KMS-11 (cell line): ENCODE measurements around the gene AOC1.

ENCODE experiments used
- H2AFZ ChIP-seq: fragments of 200-600 bp; sonication (generic); 2 replicates; pipeline ENCODE4 v1.6.1; 2016; ENCODE audit warnings: antibody characterized with exemption, mixed run types, low read depth
- H3K27ac ChIP-seq: fragments of 200-600 bp; sonication (generic); 2 replicates; pipeline ENCODE4 v1.6.1; 2016; ENCODE audit warnings: mild to moderate bottlenecking, mixed run types
- H3K27me3 ChIP-seq: fragments of 200-600 bp; sonication (generic); 2 replicates; pipeline ENCODE4 v1.6.1; 2017; ENCODE audit warnings: mild to moderate bottlenecking, low read depth, mixed run types, moderate library complexity; ENCODE audit not compliant: insufficient read depth
- H3K36me3 ChIP-seq: fragments of 200-600 bp; sonication (generic); 2 replicates; pipeline ENCODE4 v1.6.1; 2017; ENCODE audit warnings: mild to moderate bottlenecking, mixed run types; ENCODE audit not compliant: insufficient read depth
- H3K4me1 ChIP-seq: fragments of 200-600 bp; sonication (generic); 2 replicates; pipeline ENCODE4 v1.6.1; 2016; ENCODE audit warnings: mild to moderate bottlenecking, low read depth, mixed run types; ENCODE audit not compliant: poor library complexity, severe bottlenecking
- H3K4me2 ChIP-seq: fragments of 200-600 bp; sonication (generic); 2 replicates; pipeline ENCODE4 v1.7.0; 2016; ENCODE audit warnings: mild to moderate bottlenecking, mixed run types
- H3K4me3 ChIP-seq: fragments of 200-600 bp; sonication (generic); IDR thresholded peaks from 2 replicates; pipeline ENCODE4 v1.6.1; 2017; ENCODE audit warnings: low read depth, low read length, mixed read lengths; ENCODE audit not compliant: insufficient read depth
- H3K79me2 ChIP-seq: fragments of 200-600 bp; sonication (generic); 2 replicates; pipeline ENCODE4 v1.6.1; 2016; ENCODE audit warnings: low read depth, mixed run types; ENCODE audit not compliant: insufficient read depth
- H3K9ac ChIP-seq: fragments of 200-600 bp; sonication (generic); 2 replicates; pipeline ENCODE4 v1.6.1; 2016; ENCODE audit warnings: mild to moderate bottlenecking, mixed run types
- H4K20me1 ChIP-seq: fragments of 200-600 bp; sonication (generic); 2 replicates; pipeline ENCODE4 v1.6.1; 2016; ENCODE audit warnings: mild to moderate bottlenecking, mixed run types; ENCODE audit not compliant: insufficient read depth
- CTCF ChIP-seq: fragments of 200-600 bp; sonication (generic); conservative IDR thresholded peaks from 2 replicates; pipeline ENCODE4 v1.6.1; 2017; ENCODE audit warnings: low read depth, mild to moderate bottlenecking, antibody characterized with exemption, low read length, moderate library complexity, mixed read lengths

Gene AOC1

GRCh38 chr7:150898475-150899011 is 46.2 kb downstream of the AOC1 start:
- no peaks in the 10 kb centered on the region; the same call in 1 of the 2 replicates for H3K27me3 ChIP-seq
- H2AFZ ChIP-seq: peak overlapping the region; percentile 57
- no peaks in the 10 kb centered on the region for H4K20me1 ChIP-seq
- H3K4me1 ChIP-seq: peaks cover 3% of the 10 kb centered on the region
- H3K36me3 ChIP-seq: no peaks in the 10 kb centered on the region
- H3K27ac ChIP-seq: no peak overlapping the region
- no peak overlapping the region for H3K4me3 ChIP-seq
- no peak overlapping the region for H3K4me2 ChIP-seq
- TF ChIP-seq CTCF: peak; percentile 99
- H3K79me2 ChIP-seq: no peaks in the 10 kb centered on the region
- no peak overlapping the region for H3K9ac ChIP-seq

DNA sequence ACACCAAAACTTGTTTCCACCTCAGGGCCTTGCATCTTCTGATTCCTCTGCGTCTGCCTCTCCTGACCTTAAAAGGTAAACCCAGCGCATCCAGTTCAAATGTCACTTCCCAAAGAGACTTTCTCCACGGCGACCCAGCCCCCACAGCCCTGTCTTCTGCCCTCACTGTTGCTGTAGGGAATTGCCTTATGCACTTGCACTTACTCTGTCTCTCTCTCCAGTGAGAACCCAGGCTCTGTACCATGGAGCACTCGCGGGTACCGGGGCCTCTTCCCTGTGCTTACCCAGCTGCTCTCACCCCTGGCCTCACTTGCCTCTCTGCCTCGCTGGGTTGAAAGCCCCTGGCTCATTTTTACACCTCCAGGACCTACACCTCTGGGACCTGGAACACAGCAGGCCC is 48.4 kb downstream of the AOC1 start:
- Histone ChIP-seq H3K27me3 (no peaks in the 10 kb centered on the region; the same call in 1 of the 2 replicates), H2AFZ (no peak overlapping the region), H3K4me3 (no peak overlapping the region), H3K4me2 (no peak overlapping the region), H3K27ac (no peak overlapping the region), H3K9ac (no peak overlapping the region), H3K4me1 (peaks cover 3% of the 10 kb centered on the region), H4K20me1 (no peaks in the 10 kb centered on the region), H3K79me2 (no peaks in the 10 kb centered on the region), H3K36me3 (no peaks in the 10 kb centered on the region)
- TF ChIP-seq CTCF: no peak

GRCh38 chr7:150901160-150902035 is 49.1 kb downstream of the AOC1 start:
- no peak overlapping the region for H3K9ac ChIP-seq
- no peaks in the 10 kb centered on the region for H4K20me1 ChIP-seq
- H3K27ac ChIP-seq: no peak overlapping the region

More at GRCh38 chr7:150901160-150902035, 49.1 kb downstream of the AOC1 start:
- Histone ChIP-seq H3K4me3 (no peak overlapping the region), H3K79me2 (no peaks in the 10 kb centered on the region), H3K36me3 (no peaks in the 10 kb centered on the region), H3K4me2 (no peak overlapping the region), H2AFZ (no peak overlapping the region), H3K27me3 (no peaks in the 10 kb centered on the region; the same call in 1 of the 2 replicates), H3K4me1 (peaks cover 3% of the 10 kb centered on the region)
- no peak for TF ChIP-seq CTCF
